ENCODE data around the gene CD1C.

CD1C gene

GRCh38 chr1:158327481-158327880 lies 37.8 kb downstream of the CD1C start:
- TF ChIP-seq CTCF (IDR thresholded peaks at IDR 0.05; ENCODE audit: low read depth, low read length), result no peak
- no peak overlapping the region for H3K4me3 ChIP-seq (ENCODE audit: low read depth, low read length)

- no peak for TF ChIP-seq CTCF (IDR thresholded peaks at IDR 0.05; ENCODE audit: low read depth, low read length)
- no peak overlapping the region for H3K4me3 ChIP-seq (ENCODE audit: low read depth, low read length)
Measured at GRCh38 chr1:158328426-158328825, 38.7 kb downstream of the CD1C start.

GRCh38 chr1:158329300-158329699 lies 39.6 kb downstream of the CD1C start:
- H3K4me3 ChIP-seq (ENCODE audit: low read depth, low read length), result no peak overlapping the region
- TF ChIP-seq CTCF (IDR thresholded peaks at IDR 0.05; ENCODE audit: low read depth, low read length), result no peak

GRCh38 chr1:158329733-158330132 lies 40.0 kb downstream of the CD1C start:
- no peak overlapping the region for H3K4me3 ChIP-seq (ENCODE audit: low read depth, low read length)
- TF ChIP-seq CTCF (IDR thresholded peaks at IDR 0.05; ENCODE audit: low read depth, low read length), result no peak

- no peak for TF ChIP-seq CTCF (IDR thresholded peaks at IDR 0.05; ENCODE audit: low read depth, low read length)
- H3K4me3 ChIP-seq (ENCODE audit: low read depth, low read length), result no peak overlapping the region
Measured at GRCh38 chr1:158330391-158331105, 40.8 kb downstream of the CD1C start.

- TF ChIP-seq CTCF (IDR thresholded peaks at IDR 0.05; ENCODE audit: low read depth, low read length), result no peak
- H3K4me3 ChIP-seq (ENCODE audit: low read depth, low read length), result no peak overlapping the region
Measured at GRCh38 chr1:158331106-158331425, 41.3 kb downstream of the CD1C start.

- no peak for TF ChIP-seq CTCF (IDR thresholded peaks at IDR 0.05; ENCODE audit: low read depth, low read length)
- no peak within 1 kb of the TSS for H3K4me3 ChIP-seq (ENCODE audit: low read depth, low read length)
Measured at GRCh38 chr1:158331481-158332150, 41.9 kb downstream of the CD1C start, which contains the start of gene CD1B. CD1B (minus strand) TSS chr1:158331531; CDS start chr1:158331423, 108 bp downstream.

All from WI38 (cell line).